Cerebellar nuclear complex (tissue), 1 donor: ENCODE measurements around the gene GSTA3.
"Not testable (repeated sequence)": the region's sequence is repeated elsewhere in the genome, so short reads cannot be mapped to it uniquely, and the experiment has no call there.

Experiments used
- DNase-seq, 2 experiments: peaks; one replicate each; lab custom pipeline; 2025; lab: John Stamatoyannopoulos, UW

The GSTA3 gene

GRCh38 chr6:52909531-52909930, at the start of gene GSTA3:
Gene GSTA3, minus strand, starts transcription at chr6:52909698. Its CDS starts 3,864 bp downstream, at chr6:52905834.
- DNase-seq, result no peak

DNA sequence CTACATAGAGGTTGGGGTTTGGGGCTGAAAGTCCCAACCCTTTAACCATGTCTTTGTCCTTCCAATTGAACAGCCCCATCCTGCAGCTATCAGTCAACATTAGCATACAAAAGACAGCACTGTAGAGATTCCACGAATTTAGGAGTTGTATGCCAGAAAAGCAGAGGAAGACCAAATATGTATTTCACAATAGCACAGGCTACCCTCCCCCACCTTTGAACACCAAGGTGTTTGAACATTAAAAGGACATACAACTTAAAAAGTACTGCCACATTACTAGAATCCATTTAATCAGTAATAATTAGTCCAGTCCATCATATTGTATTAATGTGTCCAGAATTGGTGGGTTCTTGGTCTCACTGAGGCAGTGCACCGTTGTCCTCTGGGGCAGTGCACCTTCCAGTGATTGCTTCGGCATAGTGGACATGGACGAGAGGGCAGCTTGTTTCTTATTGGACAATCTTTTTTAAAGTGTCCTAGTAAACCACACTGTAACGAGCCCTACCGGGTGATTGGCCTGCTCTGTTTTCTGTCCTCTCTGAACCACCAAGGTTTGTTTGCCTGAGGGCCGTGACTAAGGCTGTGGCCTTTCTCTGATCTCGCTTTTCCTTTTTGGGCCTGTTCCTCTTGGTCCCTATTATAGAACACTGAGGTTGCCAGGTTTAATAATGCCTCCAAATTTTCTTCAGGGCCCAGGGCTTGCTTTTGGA, 49.2 kb upstream of the GSTA3 start:
- no peak for DNase-seq

DNA sequence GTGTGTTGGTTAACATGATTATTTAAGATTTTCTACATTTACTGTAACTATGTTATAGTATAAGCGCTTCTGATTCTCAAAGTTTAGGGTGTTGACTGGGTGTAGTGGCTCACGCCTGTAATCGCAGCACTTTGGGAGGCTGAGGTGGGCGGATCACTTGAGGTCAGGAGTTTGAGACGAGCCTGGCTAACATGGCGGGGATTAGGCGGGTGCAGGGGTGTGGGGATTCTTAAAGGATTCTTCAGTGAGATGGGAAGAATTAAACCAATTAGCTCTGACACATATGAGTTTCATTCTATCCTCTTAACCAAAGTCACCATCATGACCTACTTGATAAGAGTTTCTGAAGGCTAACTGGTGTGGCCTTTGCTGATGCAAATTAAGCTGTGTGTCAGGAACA, 46.4 kb upstream of the GSTA3 start:
- no peak for DNase-seq

DNA sequence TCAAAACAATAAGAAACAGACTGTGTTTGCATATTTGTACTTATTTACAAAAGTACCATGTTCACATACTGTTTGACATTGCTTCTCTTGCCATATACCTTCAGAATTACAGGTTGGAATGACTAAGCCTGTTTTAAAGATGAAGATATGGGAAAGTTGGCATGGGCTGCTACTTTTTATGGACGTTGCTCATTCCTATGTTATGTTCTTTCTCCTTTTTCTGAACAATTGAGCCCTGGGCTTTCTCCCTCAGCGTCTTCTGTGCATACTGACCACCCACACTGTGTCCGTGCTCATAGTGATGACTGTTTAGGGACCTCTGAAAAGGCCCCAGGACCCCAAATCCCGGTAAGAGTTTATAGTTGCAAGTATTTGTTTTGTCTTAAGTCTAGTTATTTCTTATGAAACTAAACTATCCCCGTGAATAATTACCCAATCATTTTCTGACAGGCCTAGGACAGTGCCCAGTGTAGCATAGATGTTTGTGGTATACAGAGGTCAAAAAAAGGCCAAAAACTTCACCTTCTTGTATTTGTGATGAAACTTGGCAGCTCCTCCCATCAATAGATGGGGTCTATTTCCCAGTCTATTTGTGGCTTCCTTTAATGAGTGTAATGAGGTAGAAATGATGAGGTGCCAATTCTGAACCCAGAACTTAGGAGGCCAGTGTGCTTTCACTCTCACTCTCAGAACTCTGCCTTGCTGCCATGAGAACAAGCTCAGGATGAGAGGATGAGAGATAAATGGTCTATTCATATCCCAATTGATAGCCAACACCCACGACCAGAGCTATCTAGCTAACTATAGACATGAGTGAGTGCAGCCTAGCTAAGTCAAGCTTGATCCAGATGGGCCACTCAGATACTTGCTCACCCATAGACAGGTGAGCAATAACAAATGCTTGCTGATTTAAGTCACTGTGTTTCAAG, 44.7 kb upstream of the GSTA3 start:
- DNase-seq, result no peak

DNA sequence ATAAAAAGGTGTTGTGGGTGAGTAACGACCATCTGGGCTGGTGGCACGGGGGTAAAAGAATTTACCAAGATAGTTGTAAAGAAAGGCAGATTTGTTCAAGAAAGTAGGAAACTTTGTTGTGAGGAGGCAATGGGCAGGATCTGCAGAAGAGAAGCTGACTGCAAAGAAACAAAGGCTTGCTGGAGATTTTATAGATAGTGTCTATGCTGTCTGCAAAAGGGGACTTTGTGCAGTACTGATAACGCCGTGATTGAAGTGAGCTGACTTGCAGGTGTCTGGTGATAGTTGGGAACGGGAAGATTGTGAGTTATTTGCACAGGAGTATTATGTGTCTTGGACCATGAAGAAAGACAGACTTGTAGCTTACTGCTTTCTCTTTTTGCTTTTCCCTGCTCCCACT, 36.8 kb upstream of the GSTA3 start:
- no peak for DNase-seq

GRCh38 chr6:52942821-52943220, 33.3 kb upstream of the GSTA3 start:
- not testable (repeated sequence) for DNase-seq

DNA sequence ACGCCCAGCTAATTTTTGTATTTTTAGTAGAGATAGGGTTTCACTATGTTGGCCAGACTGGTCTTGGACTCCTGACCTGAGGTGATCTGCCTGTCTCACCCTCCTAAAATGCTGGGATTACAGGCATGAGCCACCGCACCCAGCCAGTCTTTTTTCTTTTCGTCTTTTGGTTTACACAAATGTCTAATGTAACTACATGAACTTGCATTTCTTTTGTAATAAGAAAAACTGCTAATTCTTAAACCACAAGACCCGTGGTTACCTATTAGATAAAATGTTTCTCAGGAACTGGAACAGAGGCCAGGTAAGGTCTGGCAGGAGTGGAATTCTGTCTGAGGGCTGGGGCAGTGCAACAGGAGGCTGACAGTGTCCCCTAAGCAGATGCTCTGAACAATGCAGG, 32.7 kb upstream of the GSTA3 start:
- no peak for DNase-seq

DNA sequence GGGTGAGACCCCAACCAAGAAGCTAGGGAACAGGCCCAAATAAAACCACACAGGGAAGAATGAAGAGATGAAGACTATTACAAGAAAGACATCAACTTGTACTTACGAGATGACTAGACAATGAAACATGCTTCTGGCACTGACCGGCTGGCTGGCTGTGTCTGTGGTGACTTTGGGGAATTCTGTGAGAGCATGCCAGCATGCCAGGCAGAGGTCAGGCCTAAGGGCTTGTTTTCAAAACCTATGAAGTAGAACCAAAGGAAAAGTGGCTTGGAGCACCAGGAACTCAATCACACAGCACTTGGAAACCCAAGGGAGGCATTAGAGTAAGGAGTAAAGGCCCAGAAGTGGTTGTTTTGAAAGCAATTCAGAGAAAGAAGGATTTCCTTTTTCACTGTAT, 28.4 kb upstream of the GSTA3 start:
- DNase-seq, result no peak

DNA sequence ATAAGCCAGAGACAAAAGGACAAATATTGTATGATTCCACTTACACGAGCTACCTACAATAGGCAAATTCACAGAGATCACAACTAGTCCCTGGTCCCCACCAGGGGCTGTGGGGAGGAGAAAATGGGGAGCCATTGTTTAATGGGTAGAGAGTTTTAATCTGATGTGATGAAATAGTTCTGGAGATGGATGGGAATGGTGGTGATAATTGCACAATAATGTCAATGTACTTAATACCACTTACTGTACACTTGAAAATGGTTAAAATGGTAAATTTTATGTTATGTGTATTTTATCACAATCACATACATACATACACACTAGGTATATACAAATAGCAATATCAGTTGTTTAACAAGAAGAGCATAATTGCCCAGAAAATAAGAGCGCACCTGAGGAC, 24.3 kb upstream of the GSTA3 start:
- DNase-seq, result no peak

DNA sequence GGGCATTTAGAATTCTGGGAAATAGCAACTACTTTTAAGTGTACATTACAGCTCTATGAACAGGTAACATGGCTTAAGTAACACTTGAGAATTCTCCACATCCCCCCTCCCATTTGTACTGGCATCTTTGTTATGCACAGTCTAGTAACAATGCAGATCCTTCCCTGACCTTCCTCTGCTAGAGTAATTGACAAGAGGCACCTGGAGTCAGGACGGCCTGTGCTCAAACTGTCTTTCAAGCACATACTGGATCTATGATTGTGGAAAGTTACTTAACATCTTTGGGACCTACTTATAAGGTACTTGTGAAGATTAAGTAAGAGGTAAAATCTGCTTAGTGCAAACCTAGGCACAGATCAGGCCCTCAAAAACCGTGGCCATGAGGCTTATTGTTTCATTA, 21.9 kb upstream of the GSTA3 start:
- no peak for DNase-seq

- DNase-seq, result no peak
These were observed 20.0 kb upstream of the GSTA3 start for GRCh38 chr6:52929321-52930164.

DNA sequence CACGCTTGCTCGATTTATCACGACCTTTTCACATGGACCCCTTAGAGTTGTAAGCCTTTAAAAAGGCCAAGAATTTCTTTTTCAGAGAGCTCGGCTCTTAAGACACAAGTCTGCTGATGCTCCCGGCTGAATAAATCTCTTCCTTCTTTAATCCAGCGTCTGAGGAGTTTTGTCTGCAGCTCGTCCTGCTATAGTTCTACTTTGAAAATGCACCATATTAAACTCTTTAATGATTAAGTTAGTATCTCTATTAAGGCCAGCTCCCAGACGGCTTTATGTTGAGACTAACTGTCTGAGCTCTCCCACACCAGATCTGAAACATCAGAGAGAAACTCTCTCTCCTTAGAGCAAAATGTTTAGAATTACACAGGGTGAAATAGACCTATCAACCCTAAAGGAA, 18.0 kb upstream of the GSTA3 start:
- no peak for DNase-seq

DNA sequence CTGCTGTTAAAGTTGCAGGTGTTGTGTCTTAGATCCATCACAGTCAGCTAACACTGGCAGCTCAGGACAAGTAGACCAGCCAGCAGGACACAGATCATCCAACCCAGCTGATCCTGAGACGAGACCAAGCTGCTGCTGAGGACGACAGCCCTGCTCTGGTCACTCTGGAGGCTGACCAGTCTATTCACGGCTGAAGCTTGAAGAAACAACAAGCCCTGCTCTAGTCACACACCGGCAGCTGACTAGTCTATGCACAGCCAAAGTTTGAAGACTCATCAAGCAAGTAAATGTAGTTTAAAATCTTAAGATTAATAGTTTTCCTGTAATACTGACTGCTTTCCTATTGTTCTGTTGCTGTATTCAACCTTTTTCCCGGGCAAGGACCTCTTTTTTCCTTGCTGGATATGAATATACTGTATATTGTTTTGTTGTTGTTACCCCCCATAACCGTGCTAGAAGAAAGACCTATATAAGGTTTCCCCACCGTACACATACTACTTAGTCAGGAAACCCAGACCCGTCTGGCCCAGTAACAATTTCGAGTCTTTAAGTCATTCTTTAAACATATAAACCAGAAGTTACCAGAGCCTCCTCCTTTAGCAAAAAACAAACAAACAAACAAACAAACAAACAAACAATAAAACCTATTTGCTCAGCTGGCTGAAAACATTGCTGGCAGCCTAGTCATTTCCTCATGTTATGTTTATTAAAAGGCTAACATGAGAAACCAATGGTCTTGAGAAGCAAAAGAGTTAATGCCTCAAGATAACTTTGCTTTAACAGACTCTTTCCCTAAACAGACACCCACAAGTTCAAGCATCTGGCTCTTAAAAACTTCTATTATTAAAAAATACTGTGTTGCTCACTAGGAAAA, 16.7 kb upstream of the GSTA3 start:
- no peak for DNase-seq

DNA sequence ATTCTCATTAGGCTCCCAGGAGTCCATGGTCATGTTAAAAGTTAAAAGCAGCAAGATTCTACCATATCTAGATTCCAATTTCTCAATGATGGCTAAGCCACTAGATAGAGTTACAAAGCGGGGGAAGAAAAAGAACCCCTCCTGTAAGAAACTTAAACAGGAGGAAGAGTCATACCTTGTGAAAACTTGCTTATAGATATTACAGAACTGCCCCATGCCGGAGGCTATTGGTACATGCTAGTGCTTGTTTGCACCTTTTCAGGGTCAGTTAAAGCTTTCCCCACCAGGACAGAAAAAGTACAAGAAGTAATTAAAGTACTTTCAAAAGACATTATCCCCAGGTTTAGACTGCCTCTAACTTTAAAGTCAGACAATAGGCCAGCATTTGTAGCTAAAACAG, 15.5 kb upstream of the GSTA3 start:
- DNase-seq, result no peak

DNA sequence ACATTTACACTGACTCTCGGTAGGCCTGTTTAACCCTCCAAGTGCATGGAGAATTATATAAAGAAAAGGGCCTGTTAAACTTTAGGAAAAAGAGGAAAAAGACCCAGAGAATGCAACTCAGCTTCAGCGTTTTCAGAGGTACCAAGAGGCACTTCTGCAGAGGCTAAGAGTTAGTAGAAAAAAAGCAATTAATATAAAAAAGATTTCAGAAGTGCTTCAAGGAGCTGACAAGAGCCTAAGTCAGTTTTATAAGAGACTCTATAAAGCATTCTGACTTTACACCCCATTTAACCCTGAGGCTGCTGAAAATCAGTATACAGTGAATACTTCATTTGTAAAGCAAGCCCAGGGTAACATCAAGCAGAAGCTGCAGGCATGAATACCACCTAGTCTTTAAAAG, 14.2 kb upstream of the GSTA3 start:
- not testable (repeated sequence) for DNase-seq

- DNase-seq, result no peak
These were observed 12.7 kb upstream of the GSTA3 start for GRCh38 chr6:52922161-52922560.

GRCh38 chr6:52921743-52922142, 12.2 kb upstream of the GSTA3 start:
- no peak for DNase-seq

DNA sequence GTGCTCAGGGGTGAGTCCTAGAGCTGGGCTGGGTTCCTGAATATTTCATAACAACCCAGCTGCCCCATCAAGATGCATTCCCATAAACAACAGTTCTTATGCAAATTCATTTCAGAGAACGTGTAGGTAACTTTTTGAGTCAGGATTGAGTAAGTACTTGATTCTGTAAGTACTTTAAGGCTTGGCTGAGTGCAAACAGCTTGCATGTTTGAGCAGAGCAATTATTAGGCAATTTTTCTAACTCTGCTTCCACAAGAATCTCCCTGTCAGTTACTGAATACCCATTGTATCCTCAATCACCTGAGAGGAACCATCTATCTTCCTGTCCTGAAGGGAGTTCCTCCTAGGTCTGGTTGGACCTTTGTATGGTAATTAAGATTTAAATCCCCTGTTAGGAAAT, 10.0 kb upstream of the GSTA3 start:
- DNase-seq, result not testable (repeated sequence)

- not testable (repeated sequence) for DNase-seq
These were observed 9.3 kb upstream of the GSTA3 start for GRCh38 chr6:52918771-52919170.

- DNase-seq, result not testable (repeated sequence)
These were observed 8.7 kb upstream of the GSTA3 start for GRCh38 chr6:52918027-52918686.

- DNase-seq, result no peak
These were observed 5.0 kb upstream of the GSTA3 start for GRCh38 chr6:52914516-52914915.
